Endothelial cell (in vitro differentiated cells): ENCODE results near the gene DNAJB13. TPM values are rescaled to one million over a fixed set of nuclear protein-coding genes. Genes with fewer than 3 reads are reported as not detected.

ENCODE experiments used
- DNase-seq: peaks from one replicate; pipeline ENCODE4 v3.0.0; 2021; ENCODE audit warnings: low spot score
- H3K27ac Mint-ChIP-seq: one replicate; pipeline ENCODE4 v1.8.0; 2021; ENCODE audit warnings: mixed read lengths, inconsistent platforms; ENCODE audit not compliant: unreplicated experiment
- H3K27me3 Mint-ChIP-seq: one replicate; pipeline ENCODE4 v1.8.0; 2021; ENCODE audit warnings: mild to moderate bottlenecking, moderate library complexity, mixed read lengths, inconsistent platforms; ENCODE audit not compliant: unreplicated experiment
- H3K36me3 Mint-ChIP-seq: one replicate; pipeline ENCODE4 v1.8.0; 2021; ENCODE audit warnings: mild to moderate bottlenecking, low read depth, mixed read lengths, inconsistent platforms; ENCODE audit not compliant: unreplicated experiment
- H3K4me1 Mint-ChIP-seq: one replicate; pipeline ENCODE4 v1.8.0; 2021; ENCODE audit warnings: mild to moderate bottlenecking, mixed read lengths, inconsistent platforms; ENCODE audit not compliant: unreplicated experiment
- H3K4me3 Mint-ChIP-seq: one replicate; pipeline ENCODE4 v1.8.0; 2021; ENCODE audit warnings: mild to moderate bottlenecking, mixed read lengths, inconsistent platforms; ENCODE audit not compliant: unreplicated experiment
- H3K9me3 Mint-ChIP-seq: one replicate; pipeline ENCODE4 v1.8.0; 2021; ENCODE audit warnings: mixed read lengths, inconsistent platforms; ENCODE audit not compliant: unreplicated experiment
- total RNA-seq: library from RNA; stranded (reverse); fragmentation: NEBNext Ultra II Directional; extraction: Animal tissue kit (Norgen Biotek cat#: 25700); gene quantifications from one replicate; pipeline ENCODE4 v1.2.1, GENCODE V29; 2021; ENCODE audit not compliant: unreplicated experiment
- TF ChIP-seq, protein P1 (sequence below): fragments of 200-600 bp; sonication (generic); IDR thresholded peaks from one replicate; pipeline ENCODE4 v1.5.0; 2021; ENCODE audit warnings: antibody characterized with exemption; ENCODE audit not compliant: unreplicated experiment

Gene DNAJB13
- total RNA-seq, 1 donor from 2014 or later = 0.36 TPM

DNA sequence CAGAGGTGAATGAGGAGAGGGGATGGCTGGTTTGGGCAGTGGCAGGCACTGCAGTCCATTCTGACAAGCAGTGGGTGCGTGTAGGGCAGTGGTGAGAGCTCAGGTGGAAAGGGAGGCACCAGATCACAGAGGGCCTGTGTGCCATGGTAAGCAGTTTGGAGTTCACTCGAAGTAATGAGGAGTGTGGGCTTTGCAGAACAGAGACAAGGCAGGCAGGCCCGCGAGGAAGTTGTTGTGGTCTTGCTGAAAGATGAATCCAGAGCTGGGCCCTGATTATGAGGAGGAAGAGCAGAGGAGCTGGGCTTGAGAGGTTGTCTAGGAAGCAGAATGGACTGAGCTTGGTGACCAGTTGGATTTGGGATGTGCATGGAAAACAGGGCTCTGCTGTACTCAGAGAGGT lies 1.6 kb upstream of the DNAJB13 start:
- no peaks in the 10 kb centered on the region for H3K27me3 Mint-ChIP-seq
- H3K4me3 Mint-ChIP-seq = no peak overlapping the region
- no peaks in the 10 kb centered on the region for H3K4me1 Mint-ChIP-seq
- DNase-seq = no peak
- H3K36me3 Mint-ChIP-seq = no peaks in the 10 kb centered on the region
- H3K9me3 Mint-ChIP-seq = no peaks in the 10 kb centered on the region
- TF ChIP-seq, protein P1, sequence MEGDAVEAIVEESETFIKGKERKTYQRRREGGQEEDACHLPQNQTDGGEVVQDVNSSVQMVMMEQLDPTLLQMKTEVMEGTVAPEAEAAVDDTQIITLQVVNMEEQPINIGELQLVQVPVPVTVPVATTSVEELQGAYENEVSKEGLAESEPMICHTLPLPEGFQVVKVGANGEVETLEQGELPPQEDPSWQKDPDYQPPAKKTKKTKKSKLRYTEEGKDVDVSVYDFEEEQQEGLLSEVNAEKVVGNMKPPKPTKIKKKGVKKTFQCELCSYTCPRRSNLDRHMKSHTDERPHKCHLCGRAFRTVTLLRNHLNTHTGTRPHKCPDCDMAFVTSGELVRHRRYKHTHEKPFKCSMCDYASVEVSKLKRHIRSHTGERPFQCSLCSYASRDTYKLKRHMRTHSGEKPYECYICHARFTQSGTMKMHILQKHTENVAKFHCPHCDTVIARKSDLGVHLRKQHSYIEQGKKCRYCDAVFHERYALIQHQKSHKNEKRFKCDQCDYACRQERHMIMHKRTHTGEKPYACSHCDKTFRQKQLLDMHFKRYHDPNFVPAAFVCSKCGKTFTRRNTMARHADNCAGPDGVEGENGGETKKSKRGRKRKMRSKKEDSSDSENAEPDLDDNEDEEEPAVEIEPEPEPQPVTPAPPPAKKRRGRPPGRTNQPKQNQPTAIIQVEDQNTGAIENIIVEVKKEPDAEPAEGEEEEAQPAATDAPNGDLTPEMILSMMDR = no peak
- no peak overlapping the region for H3K27ac Mint-ChIP-seq

DNA sequence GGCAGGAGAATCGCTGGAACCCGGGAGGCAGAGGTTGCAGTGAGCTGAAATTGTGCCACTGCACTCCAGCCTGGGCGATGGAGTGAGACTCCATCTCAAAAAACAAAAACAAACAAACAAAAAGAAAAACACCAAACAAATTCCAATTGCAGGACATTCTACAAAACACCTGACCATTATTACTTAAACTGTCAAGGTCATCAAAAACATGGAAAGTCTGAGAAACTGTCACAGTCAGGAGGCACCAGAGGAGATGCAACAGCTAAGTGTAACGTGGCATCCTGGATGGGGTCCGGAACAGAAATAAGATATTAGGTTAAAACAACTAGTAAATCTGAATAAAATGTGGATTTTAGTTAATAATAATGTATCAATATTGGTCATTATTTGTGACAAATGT lies 914 bp upstream of the DNAJB13 start:
- TF ChIP-seq, protein P1 = no peak
- no peaks in the 10 kb centered on the region for H3K4me1 Mint-ChIP-seq
- no peak overlapping the region for H3K27ac Mint-ChIP-seq
- no peaks in the 10 kb centered on the region for H3K36me3 Mint-ChIP-seq
- no peaks in the 10 kb centered on the region for H3K9me3 Mint-ChIP-seq
- no peak overlapping the region for H3K4me3 Mint-ChIP-seq
- DNase-seq = no peak
- H3K27me3 Mint-ChIP-seq = no peaks in the 10 kb centered on the region

DNA sequence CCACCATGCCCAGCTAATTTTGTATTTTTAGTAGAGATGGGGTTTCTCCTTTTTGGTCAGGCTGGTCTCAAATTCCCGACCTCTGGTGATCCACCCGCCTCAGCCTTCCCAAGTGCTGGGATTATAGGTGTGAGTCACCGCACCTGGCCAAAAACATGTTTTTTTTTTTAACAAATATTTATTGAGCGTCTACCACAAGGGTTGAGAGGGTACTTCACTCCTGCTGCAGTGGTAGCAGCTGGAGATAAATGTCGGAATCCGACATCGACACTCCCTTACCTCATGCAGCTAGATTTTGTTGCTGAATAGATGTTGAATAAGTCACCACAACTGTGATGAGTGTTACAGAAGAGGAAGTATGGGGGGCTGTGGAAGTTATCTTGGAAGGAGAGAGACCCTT lies 971 bp downstream of the DNAJB13 start:
- no peaks in the 10 kb centered on the region for H3K36me3 Mint-ChIP-seq
- peaks cover 3% of the 10 kb centered on the region for H3K4me1 Mint-ChIP-seq
- peak overlapping the region; percentile 13 for H3K27ac Mint-ChIP-seq
- no peak for DNase-seq
- no peaks in the 10 kb centered on the region for H3K9me3 Mint-ChIP-seq
- peak overlapping the region; percentile 27 for H3K4me3 Mint-ChIP-seq
- TF ChIP-seq, protein P1 = no peak
- H3K27me3 Mint-ChIP-seq = peaks cover 5% of the 10 kb centered on the region

DNA sequence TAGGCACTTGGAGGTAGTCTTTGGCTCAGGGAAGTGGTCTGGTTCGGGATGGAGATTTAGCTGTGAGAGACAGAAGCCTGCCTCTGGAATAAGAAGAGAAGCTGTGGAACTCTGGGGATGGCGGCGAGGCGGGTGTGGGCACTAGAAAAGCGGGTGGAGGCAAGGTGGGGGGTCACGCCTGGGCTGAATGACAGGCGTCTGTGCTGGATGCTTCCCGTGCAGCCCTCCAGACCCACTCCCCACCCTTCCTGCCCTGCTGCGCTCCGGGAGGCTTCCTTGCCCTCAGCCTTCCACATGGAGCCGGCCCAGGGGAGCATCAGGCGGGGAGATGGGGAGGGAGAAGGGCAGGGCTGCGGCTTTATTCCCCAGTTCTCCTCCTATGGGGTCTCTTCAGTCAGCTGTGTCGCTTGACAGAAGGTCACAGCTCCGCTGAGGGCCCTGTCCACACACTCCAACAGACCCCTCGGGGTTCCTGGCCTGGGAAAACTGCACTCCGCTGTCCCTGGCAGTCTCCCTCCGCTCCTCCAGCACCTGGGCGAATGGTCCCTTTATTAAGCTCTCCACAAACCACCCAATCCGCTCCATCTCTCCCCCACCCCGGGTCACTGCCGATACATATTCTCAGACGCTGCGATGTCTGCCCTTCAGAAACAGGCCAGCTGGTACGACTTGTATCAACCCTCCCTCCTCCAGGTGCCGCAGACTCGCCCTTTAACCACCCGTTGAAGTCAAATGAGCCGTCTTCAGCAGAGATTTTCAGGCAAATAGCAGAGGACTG lies 6.2 kb downstream of the DNAJB13 start:
- TF ChIP-seq, protein P1 = no peak
- no peak for DNase-seq
- no peaks in the 10 kb centered on the region for H3K9me3 Mint-ChIP-seq
- H3K4me1 Mint-ChIP-seq = peaks cover 3% of the 10 kb centered on the region
- H3K36me3 Mint-ChIP-seq = no peaks in the 10 kb centered on the region
- no peak overlapping the region for H3K27ac Mint-ChIP-seq
- peaks cover 5% of the 10 kb centered on the region for H3K27me3 Mint-ChIP-seq
- H3K4me3 Mint-ChIP-seq = no peak overlapping the region

DNA sequence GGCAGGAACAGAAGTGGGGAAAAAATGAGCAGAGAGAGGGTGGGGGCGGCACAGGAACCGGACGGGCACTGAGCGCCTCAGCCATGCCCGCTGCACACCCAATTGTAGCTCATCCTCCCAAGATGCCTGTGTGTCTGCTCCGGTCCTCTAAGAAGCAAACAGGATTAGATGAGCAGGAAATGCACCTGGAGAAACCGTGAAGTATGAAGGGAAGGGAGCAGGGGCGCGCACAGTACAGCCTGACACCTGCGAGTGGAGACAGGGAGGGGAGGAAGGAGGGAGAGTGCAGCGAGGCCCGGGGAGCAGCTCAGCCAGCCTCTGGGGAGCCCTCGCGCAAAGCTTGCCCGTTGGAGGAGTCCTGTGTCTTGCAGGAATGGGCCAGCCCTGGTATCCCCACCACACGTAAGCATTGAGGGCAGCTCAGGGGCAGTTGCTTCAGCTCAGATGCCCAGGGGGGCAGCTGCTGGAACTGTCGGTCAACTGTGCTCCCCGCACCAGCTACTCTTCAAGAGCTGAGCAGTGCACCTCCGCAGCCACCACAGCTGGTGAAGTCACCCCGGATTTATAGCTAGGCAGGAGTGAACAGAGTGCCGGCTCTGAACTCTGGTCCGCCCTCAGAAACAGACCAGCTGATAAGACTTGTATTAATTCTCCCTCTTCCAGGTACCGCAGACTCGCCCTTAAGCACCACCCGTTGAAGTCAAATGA lies 7.0 kb downstream of the DNAJB13 start:
- no peak overlapping the region for H3K4me3 Mint-ChIP-seq
- peaks cover 3% of the 10 kb centered on the region for H3K4me1 Mint-ChIP-seq
- no peak for DNase-seq
- H3K36me3 Mint-ChIP-seq = no peaks in the 10 kb centered on the region
- H3K9me3 Mint-ChIP-seq = no peaks in the 10 kb centered on the region
- TF ChIP-seq, protein P1 = no peak
- peaks cover 5% of the 10 kb centered on the region for H3K27me3 Mint-ChIP-seq
- H3K27ac Mint-ChIP-seq = no peak overlapping the region
